WTC11 (cell line): Measurements from ENCODE around the gene EHMT1.

Experiments
- CREM ChIP-seq: sonication (generic); formaldehyde crosslinking; IDR thresholded peaks from 2 replicates; pipeline ENCODE4 v1.8.1; 2022; ENCODE audit warnings: mild to moderate bottlenecking, missing genetic modification reagents, moderate library complexity
- CTCF ChIP-seq: fragments of 200-600 bp; IDR thresholded peaks from 2 replicates; pipeline ENCODE4 v1.8.0; 2022; ENCODE audit warnings: antibody characterized with exemption
- GABPB1 ChIP-seq: sonication (generic); formaldehyde crosslinking; IDR thresholded peaks from 2 replicates; pipeline ENCODE4 v1.8.1; 2023; ENCODE audit warnings: mild to moderate bottlenecking, missing genetic modification reagents
- JUN ChIP-seq: sonication (generic); formaldehyde crosslinking; IDR thresholded peaks from 2 replicates; pipeline ENCODE4 v1.8.0; 2023; ENCODE audit warnings: mild to moderate bottlenecking, missing genetic modification reagents
- RORB ChIP-seq: fragments of 250-450 bp; sonication (Bioruptor Pico); IDR thresholded peaks from 2 replicates; pipeline ENCODE4 v1.9.0; 2021; ENCODE audit warnings: mild to moderate bottlenecking
- SP1 ChIP-seq: sonication (generic); formaldehyde crosslinking; conservative IDR thresholded peaks from 2 replicates; pipeline ENCODE4 v1.8.1; 2022; ENCODE audit warnings: missing genetic modification reagents
- TCF7 ChIP-seq: sonication (generic); formaldehyde crosslinking; IDR thresholded peaks from 2 replicates; pipeline ENCODE4 v1.8.0; 2022; ENCODE audit warnings: mild to moderate bottlenecking, low read depth, missing genetic modification reagents, moderate library complexity

- no peak for TF ChIP-seq JUN (CRISPR knock-in tag)
- TF ChIP-seq CREM: no peak
- TF ChIP-seq CTCF: no peak
- TF ChIP-seq RORB (CRISPR knock-in tag): no peak
- TF ChIP-seq SP1: no peak
- no peak for TF ChIP-seq GABPB1 (CRISPR knock-in tag)
- no peak for TF ChIP-seq TCF7
These were observed 29.9 kb upstream of the EHMT1 start for GRCh38 chr9:137588891-137589290.
